Heart left ventricle (tissue), 16 donors: ENCODE results near the gene SYNPO2. TPM values are rescaled to one million over a fixed set of nuclear protein-coding genes. Genes with fewer than 3 reads are reported as not detected.
"Not testable (repeated sequence)": the region's sequence is repeated elsewhere in the genome, so short reads cannot be mapped to it uniquely, and the experiment has no call there.

ENCODE experiments used
- ATAC-seq, 4 donors: fragments of 200-7000 bp; cut with Tn5 transposase; one replicate each; pipeline ENCODE4 v1.9.1; 2020 to 2022; ENCODE audit warnings: moderate library complexity in 4 of 4, mild to moderate bottlenecking in 3 of 4, moderate number of reproducible peaks in 1 of 4
- DNase-seq, 5 donors: peaks; one replicate each; pipeline ENCODE4 v3.0.0-alpha.2; 2020
- H3K27ac ChIP-seq, 12 donors: fragments of 200-600 bp; sonication (generic) in 4 of 12; one replicate each; pipeline versions ENCODE4 v1.5.0 to v1.8.0; 2016 to 2022; ENCODE audit warnings: mild to moderate bottlenecking in 2 of 12
- H3K27me3 ChIP-seq, 9 donors: fragments of 200-600 bp; sonication (generic) in 2 of 9; one replicate each; pipeline versions ENCODE4 v1.5.1 to v1.8.0; 2016 to 2022; ENCODE audit warnings: mild to moderate bottlenecking in 3 of 9
- H3K36me3 ChIP-seq, 9 donors: fragments of 200-600 bp; sonication (generic) in 2 of 9; one replicate each; pipeline versions ENCODE4 v1.5.0 to v1.8.0; 2018 to 2022; ENCODE audit warnings: mild to moderate bottlenecking in 2 of 9
- H3K4me1 ChIP-seq, 12 donors: fragments of 200-600 bp; sonication (generic) in 4 of 12; one replicate each; pipeline versions ENCODE4 v1.5.0 to v1.8.0; 2016 to 2022; ENCODE audit warnings: mild to moderate bottlenecking in 3 of 12
- H3K4me3 ChIP-seq, 12 donors: fragments of 200-600 bp; sonication (generic) in 4 of 12; one replicate each; pipeline versions ENCODE4 v1.5.0 to v1.8.0; 2017 to 2022; ENCODE audit warnings: mild to moderate bottlenecking in 9 of 12, moderate library complexity in 4 of 12
- H3K9me3 ChIP-seq, 12 donors: fragments of 200-600 bp; sonication (generic) in 4 of 12; one replicate each; pipeline versions ENCODE4 v1.5.0 to v1.8.0; 2016 to 2022; ENCODE audit warnings: mild to moderate bottlenecking in 1 of 12
- POLR2A ChIP-seq, 2 donors: fragments of 450-650 bp; IDR thresholded peaks; one replicate each; pipeline ENCODE4 v1.6.1; 2017; ENCODE audit warnings: antibody characterized with exemption in 2 of 2, mild to moderate bottlenecking in 2 of 2, moderate library complexity in 2 of 2
- WGBS, 4 donors: extraction: QIAGEN DNeasy Blood & Tissue Kit in 2 of 4; methylation state at CpG; one replicate each; pipeline versions ENCODE4 v1.1.5 to v1.1.7; 2013 to 2018; 5-methylcytosine and 5-hydroxymethylcytosine counted together
- intact Hi-C, 10 donors: fragments of 100-400 bp; cut with DNase I; formaldehyde crosslinking; loops; one replicate each; pipeline versions ENCODE4 v1.11.1 to v1.14.2; 2022
- polyA plus RNA-seq, 2 donors: library from polyadenylated mRNA; stranded (reverse); fragments of 200-250 nt; gene quantifications; one replicate each; pipeline ENCODE4 v1.2.3, GENCODE V29; 2013
- total RNA-seq, 9 donors: library from RNA; depleted of rRNA in 2 of 9; stranded (reverse); fragments of >200 nt in 2 of 9; fragmentation: NEBNext Ultra II Directional in 3 of 9; extraction: Animal tissue kit (Norgen Biotek cat#: 25700) in 3 of 9; gene quantifications; one replicate each; pipeline versions ENCODE4 v1.1.0 to v1.2.4, GENCODE V29; 2016 to 2023
- TF ChIP-seq, protein P1 (sequence below), 12 donors: fragments of 200-600 bp; sonication (generic) in 4 of 12; IDR thresholded peaks; one replicate each; pipeline versions ENCODE4 v1.5.0 to v1.8.0; 2018 to 2022; ENCODE audit warnings: antibody characterized with exemption in 12 of 12, mild to moderate bottlenecking in 5 of 12
- donor health status: ischemic (EF 13 %, LVEDD 7.1; RV severe dilation, severe dysfunction).
- donor health status: healthy with polysubstance abuse.
- donor health status: DM: no; HTN: yes; CAD: no.
- donor health status: DM: no; HTN: no; CAD: no.
- donor health status: ischemic (EF 25% LVEDD 6.9; RV normal size, moderate dysfunction).
- donor health status: ischemic (EF 25% LVEDD 5.7; RV mildly dilated, moderate dysfunction).
- donor health status: healthy.
- donor health status: DM: yes; HTN: yes; CAD: no.
- donor health status: ischemic (EF 35%, LVEDD 5.7; RV mildly dilated, moderate dysfunction).
- donor health status: nonischemic (EF 11% LVEDD 7.7; RV severe dilation, severe dysfunction).
- donor health status: DM: yes; HTN: yes; CAD: no.
- donor health status: PGD.
- donor health status: ischemic (EF 29% LVEDD 5.4; RV normal size, mild dysfunction).
- donor health status: nonischemic (EF 23%, LVEDD 6.1; RV moderate dilation, normal function).

SYNPO2 gene
- total and polyA plus RNA-seq, 11 donors: 31.2 to 290 (median 231) TPM

DNA sequence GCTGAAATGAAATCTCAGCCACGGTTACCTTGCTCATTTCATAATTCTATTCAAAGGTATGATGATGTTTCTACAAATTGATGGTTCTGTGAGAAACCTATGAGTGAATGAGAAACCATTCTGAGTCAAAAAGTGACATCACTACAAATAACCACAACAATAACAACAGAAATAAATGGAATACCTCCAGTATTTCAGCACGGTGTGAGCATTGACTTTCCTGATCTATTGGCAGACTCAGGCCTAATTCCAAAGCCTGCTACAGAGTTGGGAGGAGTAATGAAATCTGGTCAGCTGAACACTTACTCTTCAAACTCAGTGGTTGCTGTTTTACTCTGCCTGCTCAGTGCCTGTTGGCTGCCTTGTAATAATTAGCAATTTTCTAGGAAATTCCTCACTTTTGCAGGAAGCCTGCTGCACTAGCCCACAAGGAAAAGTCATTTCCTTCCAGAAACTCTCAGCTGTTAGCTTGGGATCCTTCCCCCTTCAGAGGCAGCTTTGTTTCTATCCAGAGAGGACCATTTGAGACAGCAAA is 18.8 kb upstream of the SYNPO2 start:
- intact Hi-C loops: no loop called here
- WGBS, 4 donors: 37 to 54% (median 47%) methylated on average over 2 of the region's 2 CpGs
- Histone ChIP-seq H3K27me3 (no peaks in the 10 kb centered on the region), H3K36me3 (no peaks in the 10 kb centered on the region), H3K9me3 (no peaks in the 10 kb centered on the region), H3K27ac (peak overlapping the region in 4 of 12 donors; percentile 1 to 33 (median 27)), H3K4me3 (no peak overlapping the region), H3K4me1 (peaks cover 0 to 22% (median 13%) of the 10 kb centered on the region in 12 donors)
- ATAC-seq: peak; percentile 25 to 78 (median 57)
- no peak for TF ChIP-seq POLR2A (IDR thresholded peaks at IDR 0.05)
- TF ChIP-seq, protein P1, sequence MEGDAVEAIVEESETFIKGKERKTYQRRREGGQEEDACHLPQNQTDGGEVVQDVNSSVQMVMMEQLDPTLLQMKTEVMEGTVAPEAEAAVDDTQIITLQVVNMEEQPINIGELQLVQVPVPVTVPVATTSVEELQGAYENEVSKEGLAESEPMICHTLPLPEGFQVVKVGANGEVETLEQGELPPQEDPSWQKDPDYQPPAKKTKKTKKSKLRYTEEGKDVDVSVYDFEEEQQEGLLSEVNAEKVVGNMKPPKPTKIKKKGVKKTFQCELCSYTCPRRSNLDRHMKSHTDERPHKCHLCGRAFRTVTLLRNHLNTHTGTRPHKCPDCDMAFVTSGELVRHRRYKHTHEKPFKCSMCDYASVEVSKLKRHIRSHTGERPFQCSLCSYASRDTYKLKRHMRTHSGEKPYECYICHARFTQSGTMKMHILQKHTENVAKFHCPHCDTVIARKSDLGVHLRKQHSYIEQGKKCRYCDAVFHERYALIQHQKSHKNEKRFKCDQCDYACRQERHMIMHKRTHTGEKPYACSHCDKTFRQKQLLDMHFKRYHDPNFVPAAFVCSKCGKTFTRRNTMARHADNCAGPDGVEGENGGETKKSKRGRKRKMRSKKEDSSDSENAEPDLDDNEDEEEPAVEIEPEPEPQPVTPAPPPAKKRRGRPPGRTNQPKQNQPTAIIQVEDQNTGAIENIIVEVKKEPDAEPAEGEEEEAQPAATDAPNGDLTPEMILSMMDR (IDR thresholded peaks at IDR 0.05): no peak
- DNase-seq: peak in 2 of 5 donors; percentile 19 to 20

DNA sequence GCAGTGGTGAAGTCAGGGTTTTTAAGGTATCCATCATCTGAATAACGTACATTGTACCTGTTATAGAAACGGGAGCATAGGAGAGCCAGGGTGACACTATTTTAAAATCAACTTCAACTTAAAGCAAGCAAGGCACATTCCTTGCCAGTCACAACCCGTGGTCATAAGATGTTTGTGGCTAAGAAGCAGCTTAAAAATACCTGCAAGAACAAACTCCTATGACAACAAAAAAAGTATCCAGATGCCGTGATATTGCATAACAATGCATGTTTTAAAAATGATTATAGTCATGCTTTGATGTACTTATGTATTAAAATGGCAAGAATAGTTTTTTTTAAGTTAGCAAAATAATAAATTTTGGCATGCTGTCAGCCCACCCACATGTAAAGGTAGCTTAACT is 16.5 kb upstream of the SYNPO2 start:
- WGBS, 4 donors: 63 to 77% (median 75%) methylated on average over 4 of the region's 4 CpGs
- Histone ChIP-seq H3K9me3 (no peaks in the 10 kb centered on the region), H3K27me3 (no peaks in the 10 kb centered on the region), H3K4me3 (no peak overlapping the region), H3K36me3 (no peaks in the 10 kb centered on the region), H3K27ac (no peak overlapping the region), H3K4me1 (peaks cover 0 to 15% (median 10%) of the 10 kb centered on the region in 12 donors)
- ATAC-seq (no peak), DNase-seq (no peak)
- intact Hi-C loops: no loop called here
- no peak for TF ChIP-seq POLR2A (IDR thresholded peaks at IDR 0.05)
- TF ChIP-seq, protein P1 (IDR thresholded peaks at IDR 0.05): no peak

DNA sequence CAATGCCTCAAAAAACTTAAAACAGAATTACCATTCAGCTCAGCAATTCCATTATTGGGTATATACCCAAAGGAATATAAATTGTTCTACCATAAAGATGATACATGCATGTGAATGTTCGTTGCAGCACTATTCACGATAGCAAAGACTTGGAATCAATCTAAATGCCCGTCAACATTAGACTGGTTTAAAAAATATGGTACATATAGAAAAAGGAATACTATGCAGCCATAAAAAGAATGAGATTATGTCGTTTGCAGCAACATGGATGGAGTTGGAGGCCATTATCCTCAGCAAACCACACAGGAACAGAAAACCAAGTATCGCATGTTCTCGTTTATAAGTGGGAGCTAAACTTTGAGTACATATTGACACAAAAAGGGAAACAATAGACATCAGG is 10.9 kb upstream of the SYNPO2 start:
- TF ChIP-seq, protein P1 (IDR thresholded peaks at IDR 0.05): no peak
- no peak for TF ChIP-seq POLR2A (IDR thresholded peaks at IDR 0.05)
- no peak for DNase-seq
- intact Hi-C loops: loop anchor here in 1 of 10 donors (5.0 kb wide), 1 partner anchor 35 kb away; no protein-coding TSS in a partner anchor
- Histone ChIP-seq H3K36me3 (no peaks in the 10 kb centered on the region), H3K4me3 (no peak overlapping the region), H3K9me3 (no peaks in the 10 kb centered on the region), H3K4me1 (no peaks in the 10 kb centered on the region), H3K27ac (no peak overlapping the region), H3K27me3 (no peaks in the 10 kb centered on the region)
- 93 to 96% (median 95%) methylated on average over 6 of the region's 6 CpGs for WGBS, 4 donors
- ATAC-seq: no peak

DNA sequence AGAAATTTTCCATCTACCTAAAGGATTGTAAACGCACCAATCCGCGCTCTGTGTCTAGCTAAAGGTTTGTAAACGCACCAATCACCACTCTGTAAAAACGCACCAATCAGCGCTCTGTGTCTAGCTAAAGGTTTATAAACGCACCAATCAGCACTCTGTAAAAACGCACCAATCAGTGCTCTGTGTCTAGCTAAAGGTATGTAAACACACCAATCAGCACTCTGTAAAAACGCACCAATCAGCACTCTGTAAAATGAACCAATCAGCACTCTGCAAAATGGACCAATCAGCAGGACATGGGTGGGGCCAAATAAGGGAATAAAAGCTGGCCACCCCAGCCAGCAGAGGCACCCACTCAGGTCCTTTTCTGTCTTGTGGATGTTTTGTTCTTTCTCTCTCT is 10.1 kb upstream of the SYNPO2 start:
- intact Hi-C loops: loop anchor here in 1 of 10 donors (5.0 kb wide), 1 partner anchor 36 kb away; no protein-coding TSS in a partner anchor
- H3K27me3 ChIP-seq, H3K36me3 ChIP-seq, H3K4me1 ChIP-seq, H3K27ac ChIP-seq, H3K9me3 ChIP-seq, H3K4me3 ChIP-seq, DNase-seq, ATAC-seq: not testable (repeated sequence)
- 96 to 98% (median 97%) methylated on average over 9 of the region's 9 CpGs for WGBS, 4 donors

DNA sequence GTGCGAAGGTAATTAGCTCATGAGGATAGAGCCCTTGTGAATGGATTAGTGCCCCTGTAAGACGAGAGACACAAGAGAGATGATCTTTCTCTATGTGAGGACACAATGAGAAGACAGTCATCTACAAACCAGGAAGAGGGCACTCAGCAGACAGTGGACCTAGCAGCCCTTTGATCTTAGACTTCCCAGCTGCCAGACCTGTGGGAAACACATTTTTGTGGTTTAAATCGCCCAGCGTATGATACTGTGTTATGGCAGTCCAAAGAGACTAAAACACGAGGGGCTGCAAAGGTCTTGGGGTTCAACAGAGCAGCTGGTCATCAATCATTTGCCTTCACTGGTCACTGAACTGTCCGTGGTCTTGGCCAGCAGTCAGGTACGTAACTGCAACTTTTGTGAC is 9.2 kb upstream of the SYNPO2 start:
- no peaks in the 10 kb centered on the region for H3K4me1 ChIP-seq
- H3K9me3 ChIP-seq: no peaks in the 10 kb centered on the region
- H3K4me3 ChIP-seq: no peak overlapping the region
- no peak for DNase-seq
- intact Hi-C loops: loop anchor here in 1 of 10 donors (5.0 kb wide), 1 partner anchor 37 kb away; no protein-coding TSS in a partner anchor
- H3K27me3 ChIP-seq: no peaks in the 10 kb centered on the region
- ATAC-seq: no peak
- H3K27ac ChIP-seq: no peak overlapping the region
- H3K36me3 ChIP-seq: no peaks in the 10 kb centered on the region
- 90 to 93% (median 92%) methylated on average over 7 of the region's 7 CpGs for WGBS, 4 donors
- TF ChIP-seq, protein P1 (IDR thresholded peaks at IDR 0.05): no peak
